Measurements from ENCODE around the gene COA1.

COA1 gene

GRCh38 chr7:43590862-43591557 is 138.3 kb downstream of the COA1 start:
- no peak for DNase-seq (ENCODE audit: low spot score)

GRCh38 chr7:43589728-43590127 is 139.6 kb downstream of the COA1 start:
- DNase-seq (ENCODE audit: low spot score), result no peak
